Effector memory CD8-positive, alpha-beta T cell (primary cell): ENCODE results near the gene IL1RAPL1.

ENCODE experiments used
- ATAC-seq: fragments of 150-1000 bp; cut with Tn5 transposase; replicated peaks from 2 replicates; pipeline ENCODE4 v1.10.0; 2021; ENCODE audit warnings: mild to moderate bottlenecking, moderate library complexity
- DNase-seq, 3 experiments: peaks; one replicate each; pipeline ENCODE4 v3.0.0; 2021
- H3K27ac Mint-ChIP-seq, 2 donors: one replicate each; pipeline ENCODE4 v1.8.0; 2022; ENCODE audit warnings: mild to moderate bottlenecking in 2 of 2, mixed read lengths in 2 of 2, moderate library complexity in 2 of 2
- H3K27me3 Mint-ChIP-seq, 2 donors: one replicate each; pipeline ENCODE4 v1.8.0; 2022; ENCODE audit warnings: mixed read lengths in 2 of 2
- H3K36me3 Mint-ChIP-seq: one replicate; pipeline ENCODE4 v1.8.0; 2022; ENCODE audit warnings: mild to moderate bottlenecking, moderate library complexity, mixed read lengths; ENCODE audit not compliant: insufficient read depth
- H3K4me1 Mint-ChIP-seq, 2 donors: one replicate each; pipeline ENCODE4 v1.8.0; 2022; ENCODE audit warnings: low read depth in 2 of 2, mixed read lengths in 2 of 2
- H3K4me3 Mint-ChIP-seq, 2 donors: one replicate each; pipeline ENCODE4 v1.8.0; 2022; ENCODE audit warnings: mild to moderate bottlenecking in 2 of 2, mixed read lengths in 2 of 2, moderate library complexity in 2 of 2
- H3K9me3 Mint-ChIP-seq, 2 donors: one replicate each; pipeline ENCODE4 v1.8.0; 2022; ENCODE audit warnings: mixed read lengths in 2 of 2

Gene IL1RAPL1

DNA sequence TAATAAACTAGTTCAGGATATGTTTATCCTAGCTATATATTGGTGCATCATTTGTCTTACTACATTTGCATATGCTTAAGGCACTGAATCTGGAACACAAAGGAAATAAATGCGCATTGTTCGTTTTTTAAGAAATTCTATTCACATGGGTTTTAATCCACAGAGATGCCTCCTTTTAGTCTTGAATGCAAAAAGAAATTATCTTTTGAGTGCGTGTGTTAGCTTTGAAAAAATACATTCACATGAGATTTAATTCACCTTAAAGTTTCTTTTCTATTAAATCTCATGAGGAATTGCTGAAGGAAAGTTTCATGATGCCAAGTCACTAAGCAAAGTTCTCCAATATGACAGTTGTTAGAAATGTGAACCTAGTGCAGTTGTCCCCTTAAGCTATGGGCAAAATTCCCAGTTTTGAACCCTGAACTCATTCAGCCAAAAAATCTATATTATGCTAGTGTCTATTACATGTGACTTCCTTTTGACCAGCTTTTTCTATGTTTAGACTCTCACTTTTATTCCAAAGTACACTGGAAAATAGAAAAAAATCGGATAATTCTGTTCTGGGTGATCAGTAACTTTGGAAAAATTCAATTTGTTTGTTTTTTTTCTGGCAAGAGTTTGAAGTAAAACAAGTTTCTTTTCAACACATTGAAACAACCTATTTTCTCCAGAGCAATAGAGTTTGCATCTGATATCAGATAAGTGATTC is 1201.9 kb downstream of the IL1RAPL1 start:
- ATAC-seq: no peak
- no peaks in the 10 kb centered on the region for H3K4me1 Mint-ChIP-seq
- no peak overlapping the region for H3K4me3 Mint-ChIP-seq
- no peaks in the 10 kb centered on the region for H3K27me3 Mint-ChIP-seq
- H3K36me3 Mint-ChIP-seq: peaks cover 3% of the 10 kb centered on the region
- no peak for DNase-seq
- H3K27ac Mint-ChIP-seq: no peak overlapping the region
- H3K9me3 Mint-ChIP-seq: peaks cover 9 to 15% of the 10 kb centered on the region in 2 donors

DNA sequence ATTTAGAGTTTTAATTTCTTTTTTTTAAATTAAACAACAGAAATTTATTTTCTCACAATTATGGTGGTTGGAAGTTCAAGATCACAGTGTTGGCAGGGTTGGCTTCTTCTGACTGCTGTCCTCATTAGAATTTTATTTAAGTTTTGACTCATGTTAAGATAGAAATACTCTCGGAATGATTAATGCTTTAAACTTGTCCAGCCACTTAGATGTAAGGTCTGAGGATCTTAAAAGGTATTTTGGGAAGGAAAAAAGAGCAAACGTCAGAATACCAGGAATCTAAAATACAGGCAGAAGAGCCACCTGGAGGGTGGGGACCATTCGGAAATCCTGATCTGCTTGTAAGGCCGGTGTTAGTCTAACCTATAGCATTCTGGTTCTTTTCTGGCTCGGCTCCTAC is 1205.1 kb downstream of the IL1RAPL1 start:
- Mint-ChIP-seq H3K4me3 (no peak overlapping the region), H3K9me3 (peaks cover 2 to 5% of the 10 kb centered on the region in 2 donors), H3K27me3 (no peaks in the 10 kb centered on the region), H3K4me1 (no peaks in the 10 kb centered on the region), H3K36me3 (peaks cover 3% of the 10 kb centered on the region), H3K27ac (no peak overlapping the region)
- ATAC-seq: no peak
- DNase-seq: no peak

DNA sequence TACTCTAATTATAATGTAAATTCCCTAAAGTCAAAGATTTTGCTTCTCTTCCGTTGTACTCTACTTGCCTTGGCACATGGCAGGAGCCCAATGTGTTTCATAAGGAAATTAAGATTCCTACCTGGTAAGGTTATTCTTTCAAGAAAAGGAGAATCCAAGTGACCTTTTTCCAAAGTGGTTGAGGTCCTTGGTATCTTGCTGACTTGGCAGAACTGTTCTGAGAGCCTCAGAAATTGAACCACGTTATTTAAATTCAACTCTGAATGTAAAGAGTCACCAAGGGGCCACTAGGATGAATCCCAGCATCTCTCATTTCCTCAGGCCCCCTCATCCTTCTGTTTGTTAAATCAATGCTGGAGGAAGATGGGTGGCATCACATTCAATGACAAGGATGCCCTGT is 1209.9 kb downstream of the IL1RAPL1 start:
- Mint-ChIP-seq H3K36me3 (no peaks in the 10 kb centered on the region), H3K4me1 (no peaks in the 10 kb centered on the region), H3K9me3 (peaks cover 0 to 5% of the 10 kb centered on the region in 2 donors), H3K27ac (no peak overlapping the region), H3K27me3 (no peaks in the 10 kb centered on the region), H3K4me3 (no peak overlapping the region)
- DNase-seq (no peak), ATAC-seq (no peak)

DNA sequence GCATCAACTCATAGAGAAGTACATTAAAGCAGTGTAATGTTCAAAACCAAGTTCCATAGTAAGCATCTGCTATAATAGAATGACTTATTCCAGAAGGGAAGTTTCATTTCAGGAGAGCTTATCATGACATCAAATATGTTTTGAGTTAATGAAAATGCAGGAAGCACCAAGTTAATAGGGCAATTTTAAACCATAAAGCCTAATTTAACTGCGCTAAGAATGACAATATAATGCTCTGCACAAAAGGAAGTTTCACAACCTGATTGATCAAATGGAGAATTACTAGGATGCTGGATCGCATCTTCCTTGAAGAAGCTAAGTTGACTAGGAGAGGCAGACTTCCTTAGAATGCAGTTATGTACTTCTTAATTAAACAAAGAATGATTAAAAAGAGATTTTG is 1211.2 kb downstream of the IL1RAPL1 start:
- ATAC-seq (no peak), DNase-seq (no peak)
- Mint-ChIP-seq H3K36me3 (no peaks in the 10 kb centered on the region), H3K4me3 (no peak overlapping the region), H3K9me3 (peaks cover 0 to 5% of the 10 kb centered on the region in 2 donors), H3K27me3 (no peaks in the 10 kb centered on the region), H3K27ac (no peak overlapping the region), H3K4me1 (no peaks in the 10 kb centered on the region)

DNA sequence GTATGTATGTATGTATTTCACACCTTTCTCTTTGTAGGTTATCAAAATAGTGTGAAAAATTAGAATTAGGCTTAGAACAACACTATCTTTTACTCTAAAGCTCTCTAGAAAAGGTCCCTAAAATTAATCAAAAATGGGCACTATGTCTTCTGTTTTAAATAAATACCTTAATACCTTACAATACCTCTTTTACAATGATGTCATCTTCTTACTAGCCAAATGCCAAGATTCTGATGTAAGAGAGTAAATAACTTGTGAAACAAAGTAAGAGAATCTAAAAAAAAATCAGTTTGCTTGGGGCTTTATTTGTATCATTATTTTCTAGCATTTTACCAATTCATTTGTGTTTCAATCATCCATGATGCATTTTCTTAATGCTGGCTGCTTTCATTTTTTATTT is 1225.9 kb downstream of the IL1RAPL1 start:
- H3K27me3 Mint-ChIP-seq: no peaks in the 10 kb centered on the region
- no peak overlapping the region for H3K4me3 Mint-ChIP-seq
- ATAC-seq: no peak
- no peaks in the 10 kb centered on the region for H3K36me3 Mint-ChIP-seq
- H3K9me3 Mint-ChIP-seq: peaks cover 0 to 6% of the 10 kb centered on the region in 2 donors
- H3K4me1 Mint-ChIP-seq: no peaks in the 10 kb centered on the region
- no peak overlapping the region for H3K27ac Mint-ChIP-seq
- no peak for DNase-seq

DNA sequence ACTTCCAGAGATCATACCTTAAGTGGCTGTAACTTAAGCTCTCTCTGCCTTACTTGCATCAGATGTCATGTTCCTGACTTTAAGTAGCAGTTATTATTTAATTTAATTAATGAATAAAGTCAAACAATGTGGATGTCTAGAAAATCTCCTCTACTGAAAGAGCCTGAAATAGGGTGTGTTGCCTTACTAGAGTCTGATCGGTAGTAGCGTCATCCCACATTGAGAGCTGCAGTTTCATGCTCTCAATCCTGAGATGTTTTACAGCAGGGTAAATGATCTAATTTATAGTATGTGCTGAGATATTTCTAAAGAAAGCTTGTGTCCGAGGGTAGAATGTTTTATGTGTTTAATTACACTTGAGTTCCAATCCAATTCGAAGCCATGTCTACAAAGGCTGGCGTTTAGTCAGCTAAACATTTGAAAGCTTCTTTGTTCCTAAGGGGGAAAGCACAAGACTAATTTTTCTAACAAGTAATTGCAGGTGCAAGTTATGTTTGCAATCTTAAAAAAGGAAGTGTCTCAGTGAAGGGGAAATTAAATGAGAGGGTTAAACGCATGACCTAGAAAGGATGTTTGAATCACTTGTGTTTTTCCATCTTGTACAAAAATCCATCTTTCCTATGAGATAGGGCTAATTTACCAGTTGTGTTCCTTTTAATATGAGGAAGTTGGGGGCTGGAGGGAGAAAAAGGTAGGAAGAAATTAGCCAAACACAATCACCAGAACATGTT is 1237.1 kb downstream of the IL1RAPL1 start:
- H3K4me3 Mint-ChIP-seq: no peak overlapping the region
- no peaks in the 10 kb centered on the region for H3K4me1 Mint-ChIP-seq
- no peak for ATAC-seq
- no peaks in the 10 kb centered on the region for H3K36me3 Mint-ChIP-seq
- no peak for DNase-seq
- peaks cover 2 to 9% of the 10 kb centered on the region in 2 donors for H3K9me3 Mint-ChIP-seq
- no peaks in the 10 kb centered on the region for H3K27me3 Mint-ChIP-seq
- H3K27ac Mint-ChIP-seq: no peak overlapping the region

DNA sequence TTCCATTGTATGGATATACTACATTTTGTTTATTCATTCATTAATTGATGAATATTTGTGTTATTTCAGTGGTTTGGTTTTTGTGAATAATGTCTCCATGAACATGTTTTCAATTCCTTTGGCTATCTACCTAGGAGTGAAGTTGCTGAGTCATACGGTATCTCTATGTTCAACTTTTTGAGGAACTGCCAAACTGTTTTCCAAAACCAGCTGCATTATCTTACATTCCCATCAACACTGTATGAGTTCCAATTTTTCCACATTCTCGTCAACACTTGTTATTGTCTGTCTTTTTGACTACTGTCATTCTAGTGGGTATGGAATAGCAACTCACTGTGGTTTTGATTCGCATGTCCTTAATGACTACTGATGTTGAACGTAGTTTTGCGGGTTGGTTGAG is 1239.5 kb downstream of the IL1RAPL1 start:
- Mint-ChIP-seq H3K9me3 (peaks cover 2 to 9% of the 10 kb centered on the region in 2 donors), H3K4me3 (no peak overlapping the region), H3K4me1 (no peaks in the 10 kb centered on the region), H3K36me3 (no peaks in the 10 kb centered on the region), H3K27ac (no peak overlapping the region), H3K27me3 (no peaks in the 10 kb centered on the region)
- DNase-seq (no peak), ATAC-seq (no peak)

DNA sequence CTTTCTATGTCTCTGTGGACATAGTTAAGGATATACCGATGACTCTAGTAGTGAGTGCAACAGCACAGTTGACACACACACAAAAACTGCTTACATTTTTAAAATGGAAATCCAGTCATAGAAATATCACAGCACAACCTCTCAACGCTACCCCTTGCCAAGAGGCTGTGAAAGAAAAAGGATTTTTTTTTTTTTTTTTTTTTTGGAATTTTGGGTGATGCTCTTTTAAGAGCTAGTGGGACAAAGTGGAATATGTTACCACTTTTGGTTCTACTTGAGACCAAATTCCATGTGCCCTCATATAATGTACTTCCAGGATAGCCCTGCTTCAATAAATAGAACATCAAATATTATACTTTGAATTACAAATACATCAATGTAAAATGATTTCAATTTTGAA is 1247.1 kb downstream of the IL1RAPL1 start:
- H3K4me1 Mint-ChIP-seq: no peaks in the 10 kb centered on the region
- H3K9me3 Mint-ChIP-seq: no peaks in the 10 kb centered on the region
- no peak overlapping the region for H3K27ac Mint-ChIP-seq
- no peak for DNase-seq
- no peaks in the 10 kb centered on the region for H3K27me3 Mint-ChIP-seq
- ATAC-seq: no peak
- no peak overlapping the region for H3K4me3 Mint-ChIP-seq
- no peaks in the 10 kb centered on the region for H3K36me3 Mint-ChIP-seq

DNA sequence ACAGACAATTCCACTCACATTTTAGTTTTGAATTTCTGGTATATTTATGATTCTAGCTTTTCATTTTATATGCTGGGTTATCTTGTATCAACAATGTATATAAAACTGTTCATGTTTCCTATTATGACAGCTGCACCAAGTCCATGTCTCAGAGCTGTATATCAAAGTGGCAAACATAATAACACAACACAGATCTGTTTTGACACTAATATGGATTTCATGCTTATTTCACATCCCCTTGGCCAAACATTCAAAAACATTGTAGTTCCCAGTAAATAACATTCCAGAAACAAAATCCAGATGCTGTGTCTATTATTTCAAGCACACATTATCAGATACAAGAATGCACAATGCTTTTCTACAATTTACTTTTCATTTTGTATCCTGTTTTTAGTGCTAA is 1247.5 kb downstream of the IL1RAPL1 start:
- H3K36me3 Mint-ChIP-seq: no peaks in the 10 kb centered on the region
- H3K4me1 Mint-ChIP-seq: no peaks in the 10 kb centered on the region
- H3K4me3 Mint-ChIP-seq: no peak overlapping the region
- DNase-seq: no peak
- no peak for ATAC-seq
- H3K27me3 Mint-ChIP-seq: no peaks in the 10 kb centered on the region
- H3K27ac Mint-ChIP-seq: no peak overlapping the region
- no peaks in the 10 kb centered on the region for H3K9me3 Mint-ChIP-seq

DNA sequence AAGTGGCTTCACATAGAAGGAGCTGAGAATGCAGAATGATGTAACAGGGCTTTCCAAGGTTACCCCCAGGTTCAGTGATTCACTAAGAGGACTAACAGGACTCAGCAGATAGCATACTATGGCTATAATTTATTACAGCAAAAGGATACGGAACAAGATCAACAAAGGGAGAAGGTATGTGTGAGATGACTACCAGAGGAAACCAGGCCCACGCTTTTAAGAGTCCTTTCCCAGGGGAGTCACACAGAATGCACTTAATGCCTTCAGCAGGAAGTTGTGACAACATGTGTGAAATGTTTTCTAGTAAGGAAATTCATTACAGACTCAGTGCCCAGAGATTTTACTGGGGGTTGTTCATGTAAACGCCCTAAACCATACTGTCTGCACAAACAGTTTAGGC is 1254.5 kb downstream of the IL1RAPL1 start:
- Mint-ChIP-seq H3K9me3 (peaks cover 5 to 7% of the 10 kb centered on the region in 2 donors), H3K27ac (no peak overlapping the region), H3K27me3 (no peaks in the 10 kb centered on the region)

DNA sequence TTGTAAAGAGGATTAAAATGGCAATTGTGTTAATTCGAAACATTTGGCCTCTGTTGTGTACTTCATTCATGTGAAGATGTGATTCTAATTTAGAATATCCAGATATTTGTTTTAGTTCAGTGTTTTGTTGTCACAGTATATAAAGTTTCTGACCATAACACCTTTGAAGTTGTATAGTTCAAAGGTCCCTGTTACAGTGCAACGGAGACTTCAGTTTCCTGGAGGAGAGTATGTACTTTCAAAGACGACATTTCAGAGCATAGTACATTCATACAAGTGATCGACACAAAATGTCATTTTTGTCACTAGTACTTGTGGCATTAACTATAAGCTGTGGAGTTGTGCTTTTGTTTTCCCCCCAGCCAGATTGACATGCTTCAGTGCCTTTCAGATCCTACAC is 1255.3 kb downstream of the IL1RAPL1 start:
- no peaks in the 10 kb centered on the region for H3K36me3 Mint-ChIP-seq
- H3K4me3 Mint-ChIP-seq: no peak overlapping the region
- H3K4me1 Mint-ChIP-seq: no peaks in the 10 kb centered on the region
- H3K9me3 Mint-ChIP-seq: peaks cover 5 to 7% of the 10 kb centered on the region in 2 donors
- no peak for DNase-seq
- no peak for ATAC-seq
- H3K27me3 Mint-ChIP-seq: no peaks in the 10 kb centered on the region
- H3K27ac Mint-ChIP-seq: no peak overlapping the region

More for the DNA sequence above, 1254.5 kb downstream of the IL1RAPL1 start:
- H3K4me3 Mint-ChIP-seq: no peak overlapping the region
- no peak for ATAC-seq
- H3K4me1 Mint-ChIP-seq: no peaks in the 10 kb centered on the region
- H3K36me3 Mint-ChIP-seq: no peaks in the 10 kb centered on the region
- no peak for DNase-seq

DNA sequence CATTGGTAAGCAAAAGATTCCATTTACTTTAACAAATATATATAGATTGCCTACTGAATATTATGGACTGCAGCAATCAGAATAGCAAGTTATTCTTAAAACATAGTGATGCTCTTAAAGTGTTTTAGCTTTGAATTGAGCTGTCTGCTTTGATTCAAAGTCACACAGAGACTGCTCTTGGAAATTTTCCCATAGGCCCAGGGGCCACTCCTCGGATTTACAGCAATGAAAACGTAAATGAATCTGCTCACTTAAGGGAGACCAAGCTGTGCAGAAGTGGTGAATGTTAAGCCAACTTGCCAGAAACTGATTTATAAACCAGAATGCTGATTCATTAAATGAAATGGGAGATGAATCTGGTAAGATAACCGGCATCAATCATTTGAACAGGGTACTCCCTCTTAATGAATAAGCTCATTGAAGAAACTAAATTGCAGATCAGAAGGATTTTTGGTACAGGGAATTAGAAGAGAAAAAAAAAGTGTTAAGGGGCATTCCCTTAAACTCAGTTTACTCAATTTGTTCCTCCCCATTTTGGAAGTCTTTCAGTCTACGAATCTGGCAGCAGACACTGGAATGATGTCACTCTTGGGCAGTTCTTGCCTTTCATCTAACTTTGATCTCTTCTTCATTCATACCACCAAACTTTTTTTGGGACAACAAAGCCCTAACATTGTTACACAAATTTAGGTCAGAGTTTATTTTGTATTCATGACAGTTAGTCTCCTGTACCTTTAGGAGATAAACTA is 1264.8 kb downstream of the IL1RAPL1 start:
- ATAC-seq (no peak), DNase-seq (no peak)
- Mint-ChIP-seq H3K27ac (no peak overlapping the region), H3K4me3 (no peak overlapping the region), H3K36me3 (no peaks in the 10 kb centered on the region), H3K9me3 (no peaks in the 10 kb centered on the region), H3K27me3 (no peaks in the 10 kb centered on the region), H3K4me1 (no peaks in the 10 kb centered on the region)

DNA sequence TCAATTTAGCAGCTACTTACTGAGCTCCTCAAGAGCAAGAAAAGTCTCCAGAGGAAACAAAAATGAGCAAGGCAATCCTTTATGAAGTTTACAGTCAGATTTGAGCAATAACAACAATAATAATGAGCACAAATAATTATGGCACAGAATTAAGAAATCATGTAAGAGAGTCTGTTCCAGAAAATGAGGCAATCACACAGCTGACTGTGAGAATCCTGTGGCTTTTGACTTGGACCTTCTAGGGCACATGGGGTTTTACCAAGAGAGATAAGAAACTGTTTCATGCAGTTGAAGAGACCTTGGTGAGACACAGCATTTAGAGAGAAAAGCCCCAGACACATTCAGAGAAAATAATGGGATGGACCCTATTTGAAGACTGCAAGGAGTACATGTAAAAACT is 1265.5 kb downstream of the IL1RAPL1 start:
- Mint-ChIP-seq H3K9me3 (no peaks in the 10 kb centered on the region), H3K4me3 (no peak overlapping the region), H3K4me1 (no peaks in the 10 kb centered on the region)

DNA sequence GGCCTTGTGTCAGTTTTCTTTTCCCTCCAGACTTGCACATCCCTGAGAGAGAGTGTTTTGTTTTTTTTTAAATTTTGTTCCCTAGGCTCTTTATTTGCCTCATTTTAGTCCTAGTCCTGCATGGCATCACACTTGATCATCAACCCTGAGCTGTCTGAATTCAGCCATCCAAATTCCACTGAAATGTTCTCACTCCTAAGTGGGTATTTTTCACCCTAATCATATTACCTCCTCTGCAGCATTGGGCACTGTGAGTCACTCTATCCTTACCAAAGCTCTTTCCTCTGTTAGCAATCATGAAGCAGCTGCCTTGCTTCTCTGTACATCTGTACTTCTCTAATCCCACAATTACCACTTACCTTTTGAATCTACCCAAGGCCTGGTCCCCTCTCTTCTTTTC is 1271.5 kb downstream of the IL1RAPL1 start:
- Mint-ChIP-seq H3K27ac (no peak overlapping the region), H3K4me3 (no peak overlapping the region), H3K9me3 (peaks cover 0 to 8% of the 10 kb centered on the region in 2 donors), H3K4me1 (no peaks in the 10 kb centered on the region), H3K27me3 (no peaks in the 10 kb centered on the region), H3K36me3 (no peaks in the 10 kb centered on the region)
- DNase-seq (no peak), ATAC-seq (no peak)

More for the DNA sequence above, 1265.5 kb downstream of the IL1RAPL1 start:
- ATAC-seq: no peak
- Mint-ChIP-seq H3K36me3 (no peaks in the 10 kb centered on the region), H3K27ac (no peak overlapping the region), H3K27me3 (no peaks in the 10 kb centered on the region)
- no peak for DNase-seq
